GM11168 (cell line): ENCODE measurements around the gene AP3S1.
"Not testable (repeated sequence)": the region's sequence is repeated elsewhere in the genome, so short reads cannot be mapped to it uniquely, and the experiment has no call there.

Source experiments
- in situ Hi-C: fragments of 300-500 bp; cut with MboI; formaldehyde crosslinking; loops from one replicate; pipeline ENCODE4 v1.12.0; 2022; ENCODE audit warnings: low sequenced_read_pairs; ENCODE audit not compliant: unreplicated experiment

AP3S1 gene

DNA sequence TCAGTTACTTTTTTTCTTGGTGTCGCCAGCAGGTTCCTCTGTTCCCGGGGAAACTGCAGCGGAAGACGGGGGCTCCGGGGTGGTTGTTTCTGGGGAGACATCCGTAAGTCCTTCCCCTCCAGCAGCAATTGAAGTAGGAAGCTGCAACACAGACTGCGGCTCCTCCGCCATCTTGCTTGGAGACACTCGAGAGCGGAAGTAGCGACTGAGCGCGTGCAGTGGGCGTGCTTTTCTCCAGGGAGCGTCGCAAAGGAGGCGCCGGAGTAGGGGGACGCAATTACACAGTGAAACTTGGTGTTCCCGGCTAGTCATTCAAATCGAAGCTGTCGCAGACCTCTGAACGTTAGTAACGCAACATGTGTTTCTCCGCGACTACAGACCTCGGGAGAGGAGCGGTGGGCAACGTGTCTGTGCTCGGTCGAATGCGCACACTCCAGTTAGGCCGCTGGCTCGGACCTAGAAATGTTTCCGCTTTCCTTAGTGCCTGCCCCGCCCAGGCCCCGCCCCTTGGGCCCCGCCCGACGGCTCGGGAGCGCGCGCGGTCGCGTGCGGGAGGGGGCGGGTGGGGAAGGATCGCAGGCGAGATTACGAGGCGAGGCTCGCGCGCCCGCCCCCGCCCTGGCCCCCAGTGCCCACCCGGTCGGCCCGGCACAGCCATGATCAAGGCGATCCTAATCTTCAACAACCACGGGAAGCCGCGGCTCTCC is at the start of gene AP3S1, which contains the start of gene ATG12:
TSS of gene AP3S1 (plus strand) at position 554 of the 707 bp plus-strand sequence. CDS start at position 657, 103 bp downstream.
TSS of gene ATG12 (minus strand) at position 184 of the 707 bp plus-strand sequence. CDS start at position 171, 13 bp downstream.
- in situ Hi-C loops, result loop anchor here (25.0 kb wide), 1 partner anchor 529 kb away; no protein-coding TSS in a partner anchor

DNA sequence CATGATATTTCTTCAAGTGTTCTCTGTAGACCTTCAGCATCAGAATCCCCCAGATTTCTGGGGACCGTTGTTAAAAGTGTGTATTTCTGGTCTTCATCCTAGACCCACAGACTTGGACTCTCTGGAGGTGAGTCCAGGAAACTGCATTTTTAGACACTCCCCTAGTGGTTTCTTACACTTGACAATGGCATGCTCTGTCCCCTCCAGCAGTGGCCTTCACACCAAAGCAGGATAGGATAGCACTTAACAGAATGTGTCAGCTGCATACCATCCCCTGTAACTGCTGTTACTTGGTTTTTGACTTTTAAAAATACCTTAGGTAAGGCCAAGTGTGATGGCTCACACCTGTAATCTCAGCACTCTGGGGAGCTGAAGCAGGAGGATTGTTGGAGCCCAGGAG is 46.0 kb upstream of the AP3S1 start:
- in situ Hi-C loops, result loop anchor here (10.0 kb wide), 1 partner anchor 81 kb away; no protein-coding TSS in a partner anchor

DNA sequence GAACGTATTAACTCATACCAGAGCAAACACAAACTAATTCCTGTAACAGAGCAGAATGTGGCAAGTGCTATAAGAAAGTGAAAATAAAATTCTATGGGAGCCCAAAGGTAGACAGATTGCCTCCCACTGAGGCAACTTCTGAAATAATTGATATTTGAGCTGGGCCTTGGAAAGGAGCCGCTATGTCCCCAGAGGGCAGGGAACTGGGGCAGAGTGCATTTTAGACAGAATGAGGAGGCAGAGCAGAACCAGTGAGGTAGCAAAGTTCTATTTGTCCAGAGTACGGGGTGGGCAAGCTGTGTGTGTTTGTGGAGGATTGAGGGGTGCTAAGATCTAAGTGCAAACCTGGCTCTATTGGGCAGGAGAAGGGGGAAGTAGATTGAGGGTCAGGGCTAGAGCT is 45.1 kb upstream of the AP3S1 start:
- in situ Hi-C loops, result loop anchor here (10.0 kb wide), 1 partner anchor 82 kb away; no protein-coding TSS in a partner anchor

DNA sequence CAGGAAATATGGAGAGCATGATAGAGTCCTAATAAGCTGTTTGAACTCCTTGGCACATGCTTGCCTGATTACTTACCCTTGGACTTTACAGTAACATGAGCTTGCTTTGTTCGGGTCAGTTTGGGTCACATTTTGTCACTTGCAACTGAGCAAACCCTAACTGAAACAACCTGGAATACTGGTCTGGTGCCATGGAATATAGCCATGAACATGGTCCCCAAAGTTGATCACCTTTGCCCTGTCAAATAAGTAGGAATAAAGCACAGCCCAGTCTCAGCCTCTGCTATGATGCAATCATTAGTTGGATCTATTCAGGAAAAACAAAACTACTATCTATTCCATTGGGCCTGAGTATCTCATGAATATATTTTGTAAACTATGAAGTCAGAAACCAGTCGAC is 43.5 kb upstream of the AP3S1 start:
- in situ Hi-C loops, result loop anchor here (10.0 kb wide), 1 partner anchor 83 kb away; no protein-coding TSS in a partner anchor

DNA sequence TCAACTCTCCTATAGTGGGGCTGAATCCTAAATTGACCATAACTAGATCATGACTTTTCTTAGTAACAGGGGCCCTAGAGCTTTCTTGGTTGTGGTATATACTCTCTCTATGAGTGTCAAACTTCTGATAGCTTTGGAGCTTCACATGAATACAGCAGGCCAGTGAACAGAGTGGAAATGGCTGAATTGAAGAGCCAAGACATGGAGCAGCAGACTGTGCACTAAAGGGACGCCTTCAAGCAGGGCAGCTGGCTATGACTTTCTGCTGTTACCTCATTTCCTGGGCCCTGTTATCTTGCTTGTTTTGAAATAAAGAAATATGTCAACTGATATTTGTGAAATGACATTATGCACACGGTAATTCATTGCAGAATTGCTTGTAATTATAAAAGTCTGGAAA is 41.6 kb upstream of the AP3S1 start:
- in situ Hi-C loops, result no loop called here

DNA sequence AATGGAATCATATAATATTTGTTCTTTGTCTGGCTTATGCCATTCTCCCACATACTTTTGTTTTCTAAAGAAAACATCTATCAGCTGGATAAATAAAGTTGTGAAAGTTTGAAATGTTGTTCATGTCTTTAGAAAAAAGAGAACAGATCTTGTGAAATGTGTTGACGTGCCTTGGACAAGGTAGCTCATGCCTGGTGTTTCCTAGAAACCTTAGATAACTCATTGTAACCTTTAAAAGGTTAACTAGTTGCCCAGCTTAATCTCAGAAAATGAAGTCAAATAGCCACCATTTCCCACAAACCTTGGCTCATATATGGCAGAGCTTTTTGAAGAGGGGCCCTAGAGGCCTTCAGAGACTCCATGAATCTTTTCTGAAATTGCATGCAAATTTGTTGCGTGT is 40.6 kb upstream of the AP3S1 start:
- in situ Hi-C loops, result no loop called here

DNA sequence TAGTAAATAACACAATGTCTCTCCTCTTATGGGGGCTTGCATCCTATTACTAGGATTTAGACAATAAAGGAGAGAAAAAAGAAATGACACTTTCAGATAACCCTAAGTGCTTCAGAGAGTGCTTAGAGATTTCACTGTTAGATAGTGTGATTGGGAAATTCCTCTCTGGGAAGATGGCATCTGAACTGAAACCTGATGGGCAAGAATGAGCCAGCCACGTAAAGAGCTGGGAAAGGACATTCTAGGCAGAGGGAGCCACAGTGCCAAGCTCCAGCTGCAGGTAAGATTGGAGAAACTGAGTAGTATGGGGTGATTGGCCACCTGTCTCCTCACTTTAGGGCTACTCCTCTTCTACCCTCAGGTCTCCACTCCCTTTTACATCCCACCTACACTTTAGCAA is 39.8 kb upstream of the AP3S1 start:
- in situ Hi-C loops, result no loop called here

DNA sequence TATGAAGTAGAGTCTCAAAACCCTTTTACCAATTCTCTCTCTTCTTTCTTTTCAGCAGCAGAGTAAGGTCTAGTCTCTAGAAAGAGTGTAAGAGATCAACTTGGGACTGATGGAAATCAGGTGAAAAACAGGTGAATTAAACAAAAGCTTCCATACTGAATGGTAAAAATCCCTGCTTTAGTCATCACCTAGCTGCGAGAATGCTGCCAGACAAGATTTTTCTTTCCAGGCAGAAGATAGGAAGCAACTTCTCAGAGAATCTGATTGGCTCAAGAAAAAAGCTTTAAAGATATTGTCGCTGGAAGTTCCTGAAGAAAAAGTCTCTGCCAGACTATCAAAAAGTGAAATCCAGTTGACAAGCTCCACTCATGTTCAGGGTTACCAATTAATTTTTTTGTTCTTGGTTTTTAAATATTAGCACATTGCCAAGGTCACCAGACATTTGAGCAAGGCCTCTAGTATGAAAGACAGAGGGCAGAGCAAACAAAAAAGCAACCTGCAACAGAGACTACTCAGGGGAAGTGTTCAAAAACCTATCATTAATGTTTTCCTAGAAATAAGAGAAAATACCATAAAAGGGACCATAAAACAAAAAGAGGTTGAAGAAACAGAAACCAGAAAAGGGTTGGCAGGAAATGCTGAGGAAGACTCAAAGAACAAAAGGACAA is 34.6 kb upstream of the AP3S1 start:
- in situ Hi-C loops, result no loop called here

DNA sequence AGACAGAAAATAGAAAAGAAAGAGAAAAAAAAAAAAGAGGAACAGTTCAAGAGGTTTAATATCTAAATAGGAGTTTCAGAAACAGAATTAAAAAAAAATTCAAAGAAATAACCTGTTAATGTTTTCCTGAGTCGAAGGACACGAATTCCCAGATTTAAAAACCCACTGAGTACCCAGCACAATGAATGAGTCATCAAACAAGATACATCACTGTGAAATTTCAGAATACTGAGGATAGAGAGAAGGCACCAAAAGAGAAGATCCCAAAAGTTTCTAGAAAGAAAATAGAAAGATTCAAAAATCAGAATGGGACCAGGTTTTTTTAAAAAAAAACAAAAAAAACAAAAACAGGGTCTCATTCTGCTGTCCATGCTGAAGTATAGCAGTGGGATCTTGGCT is 34.1 kb upstream of the AP3S1 start:
- in situ Hi-C loops, result no loop called here

DNA sequence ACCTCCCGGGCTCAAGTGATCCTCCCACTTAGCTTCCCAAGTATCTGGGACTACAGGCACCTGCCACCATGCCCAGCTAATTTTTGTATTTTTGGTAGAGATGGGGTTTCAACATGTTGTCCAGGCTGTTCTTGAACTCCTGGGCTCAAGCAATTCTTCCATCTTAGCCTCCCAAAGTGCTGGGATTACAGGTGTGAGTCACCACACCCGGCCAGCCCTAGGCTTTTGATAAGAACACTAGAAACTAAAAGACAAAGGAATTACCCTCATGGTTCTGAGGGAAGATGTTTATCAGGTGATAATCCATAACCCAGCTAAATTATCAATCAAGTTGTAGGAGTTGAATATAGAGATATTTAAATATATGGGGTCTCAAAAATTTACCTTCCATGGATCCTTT is 33.7 kb upstream of the AP3S1 start:
- in situ Hi-C loops, result not testable (repeated sequence)

DNA sequence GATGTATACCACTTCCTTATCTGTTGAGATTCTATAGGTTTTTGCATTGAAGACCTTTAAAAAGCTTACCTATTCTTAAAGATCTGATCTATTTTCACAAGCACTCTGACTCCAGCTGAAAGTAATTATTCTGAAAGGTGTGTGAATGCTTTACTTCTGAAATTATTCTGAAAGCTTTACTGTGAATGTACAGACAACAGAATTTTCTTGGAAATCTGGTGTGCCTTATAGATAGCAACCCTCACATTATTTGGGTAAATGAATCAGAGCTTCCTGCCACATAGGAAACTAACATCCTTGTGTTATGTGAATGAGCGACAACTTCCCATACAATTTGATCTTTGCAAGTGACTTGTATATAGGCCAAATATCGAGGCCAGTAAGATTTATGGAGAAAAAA is 31.8 kb upstream of the AP3S1 start:
- in situ Hi-C loops, result no loop called here

DNA sequence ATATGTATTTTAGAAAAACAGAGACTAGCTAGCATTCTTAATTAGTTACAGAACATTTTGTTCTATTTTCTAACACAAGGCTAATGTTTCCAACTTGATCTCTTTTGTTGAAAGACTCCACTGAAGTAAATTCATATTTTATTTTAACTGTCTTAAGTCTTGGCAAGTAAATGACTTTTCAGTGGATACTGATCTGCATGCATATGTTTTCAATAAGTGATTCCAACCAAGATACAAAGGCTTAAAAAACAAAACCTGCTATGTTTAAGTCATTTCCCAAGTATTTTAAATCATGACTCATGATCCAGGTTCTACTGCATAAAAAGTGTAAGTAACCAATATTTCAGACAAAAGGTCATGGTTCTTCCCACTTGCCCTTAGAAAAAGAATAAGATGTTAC is 31.0 kb upstream of the AP3S1 start:
- in situ Hi-C loops, result no loop called here

DNA sequence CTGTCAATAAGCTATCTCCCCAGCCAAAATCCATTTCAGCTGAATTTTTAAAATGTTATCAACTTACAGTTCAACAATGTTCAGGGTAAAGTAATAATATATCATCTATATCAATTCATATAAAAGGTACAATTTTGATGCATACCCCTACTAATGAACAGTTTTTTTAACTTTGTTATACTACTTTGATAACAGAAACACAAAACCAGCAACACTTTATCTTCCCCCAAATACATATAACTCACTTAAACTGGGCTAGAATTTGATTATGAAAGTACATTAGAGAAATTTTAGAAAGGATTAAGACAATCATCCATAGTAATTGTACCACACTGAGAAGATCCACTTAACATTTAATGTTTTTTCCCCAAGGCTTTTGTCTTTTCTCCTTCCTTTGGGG is 30.3 kb upstream of the AP3S1 start:
- in situ Hi-C loops, result no loop called here

DNA sequence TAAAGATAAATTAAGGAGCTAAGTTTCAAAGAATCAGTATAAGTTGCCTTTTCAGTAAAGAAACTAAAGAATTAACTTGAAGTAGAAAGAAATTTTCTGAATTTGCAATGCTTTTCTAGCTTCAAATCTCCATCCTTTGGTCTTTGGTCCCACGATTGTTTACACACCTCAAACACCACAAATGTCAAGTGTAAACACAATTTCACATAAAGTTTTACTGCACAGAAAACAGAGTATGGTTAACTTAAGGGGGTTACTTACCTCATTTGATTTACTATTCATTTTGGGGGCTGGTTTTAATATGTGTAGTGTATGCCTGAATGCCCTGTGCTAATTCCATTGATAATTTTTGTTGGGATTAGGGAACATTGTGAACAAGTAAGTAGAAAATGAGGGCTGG is 29.4 kb upstream of the AP3S1 start:
- in situ Hi-C loops, result no loop called here

DNA sequence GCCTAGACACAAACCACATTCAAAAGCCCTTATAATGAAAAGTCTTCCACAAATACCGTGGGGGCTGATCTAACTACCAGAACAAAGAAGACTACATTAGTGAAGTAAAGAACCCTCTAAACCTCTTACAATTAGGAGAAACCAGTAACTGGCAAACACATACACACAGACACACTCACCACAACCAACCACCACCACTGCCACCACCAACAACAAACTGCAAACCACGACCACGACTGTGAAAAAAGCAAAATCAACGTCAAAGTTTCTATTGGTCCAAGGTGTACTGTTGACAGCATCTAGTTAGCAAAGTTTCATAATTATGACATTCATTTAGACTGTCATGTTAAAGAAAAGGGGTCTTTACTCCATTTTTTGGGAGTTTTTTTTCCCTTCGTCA is 28.0 kb upstream of the AP3S1 start:
- in situ Hi-C loops, result no loop called here

DNA sequence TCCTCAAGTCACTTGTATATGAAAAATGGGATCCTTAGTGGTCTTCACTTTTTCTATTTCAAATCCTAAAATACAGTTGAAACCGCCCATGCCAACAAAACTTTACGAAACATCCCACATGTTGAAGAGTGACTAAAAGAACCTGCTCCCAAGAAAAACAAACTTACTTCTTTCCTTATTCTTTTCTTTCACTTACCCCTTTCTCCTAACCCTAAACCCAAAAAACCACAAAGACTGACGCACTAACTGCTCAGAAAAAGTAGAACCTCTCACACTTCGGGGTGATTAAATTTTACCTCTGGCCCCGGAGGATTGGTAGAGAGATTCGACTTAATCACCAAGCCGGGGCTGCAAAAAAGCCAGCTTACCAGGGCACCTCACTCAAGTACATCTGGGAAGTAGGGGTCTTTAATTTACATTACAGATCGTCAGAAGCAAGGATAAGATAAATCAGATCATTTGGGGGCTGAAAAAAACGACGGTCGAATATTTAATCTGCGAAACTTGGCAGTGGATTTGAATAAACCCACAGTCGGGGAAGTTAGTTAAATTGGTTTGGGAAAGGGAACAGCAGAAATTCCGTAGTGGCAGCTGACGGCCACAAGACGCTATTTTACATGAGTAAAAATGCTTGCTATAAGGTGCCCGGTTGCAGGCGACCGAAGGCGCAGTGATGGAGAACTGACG is 26.6 kb upstream of the AP3S1 start:
- in situ Hi-C loops, result no loop called here

DNA sequence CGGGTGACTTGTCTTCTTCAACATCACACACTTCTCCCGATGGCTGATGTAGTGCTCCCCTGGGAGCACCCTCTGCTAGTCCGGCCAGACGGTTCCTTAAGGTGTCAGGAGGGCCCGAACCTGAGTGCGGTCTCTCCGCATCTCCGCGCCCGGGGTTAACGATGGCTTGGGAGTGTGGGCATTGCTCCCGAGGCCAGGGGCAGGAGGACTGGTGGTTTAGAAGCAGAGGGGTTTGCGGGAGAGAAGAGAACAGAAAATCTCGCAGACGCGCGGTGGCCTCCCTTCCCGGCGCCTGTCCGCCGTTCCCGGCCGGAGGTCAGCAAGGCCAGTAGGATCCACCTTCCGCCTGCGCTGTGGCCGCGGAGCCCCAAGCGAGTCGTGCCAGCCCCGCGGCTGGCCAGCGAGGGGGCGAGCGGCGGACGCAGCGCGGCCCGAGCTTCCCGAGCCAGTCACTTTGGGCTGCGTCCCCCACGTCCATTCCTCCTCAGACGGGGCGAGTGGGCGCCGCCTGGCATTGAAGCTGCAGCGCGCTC is 26.0 kb upstream of the AP3S1 start:
- in situ Hi-C loops, result no loop called here

DNA sequence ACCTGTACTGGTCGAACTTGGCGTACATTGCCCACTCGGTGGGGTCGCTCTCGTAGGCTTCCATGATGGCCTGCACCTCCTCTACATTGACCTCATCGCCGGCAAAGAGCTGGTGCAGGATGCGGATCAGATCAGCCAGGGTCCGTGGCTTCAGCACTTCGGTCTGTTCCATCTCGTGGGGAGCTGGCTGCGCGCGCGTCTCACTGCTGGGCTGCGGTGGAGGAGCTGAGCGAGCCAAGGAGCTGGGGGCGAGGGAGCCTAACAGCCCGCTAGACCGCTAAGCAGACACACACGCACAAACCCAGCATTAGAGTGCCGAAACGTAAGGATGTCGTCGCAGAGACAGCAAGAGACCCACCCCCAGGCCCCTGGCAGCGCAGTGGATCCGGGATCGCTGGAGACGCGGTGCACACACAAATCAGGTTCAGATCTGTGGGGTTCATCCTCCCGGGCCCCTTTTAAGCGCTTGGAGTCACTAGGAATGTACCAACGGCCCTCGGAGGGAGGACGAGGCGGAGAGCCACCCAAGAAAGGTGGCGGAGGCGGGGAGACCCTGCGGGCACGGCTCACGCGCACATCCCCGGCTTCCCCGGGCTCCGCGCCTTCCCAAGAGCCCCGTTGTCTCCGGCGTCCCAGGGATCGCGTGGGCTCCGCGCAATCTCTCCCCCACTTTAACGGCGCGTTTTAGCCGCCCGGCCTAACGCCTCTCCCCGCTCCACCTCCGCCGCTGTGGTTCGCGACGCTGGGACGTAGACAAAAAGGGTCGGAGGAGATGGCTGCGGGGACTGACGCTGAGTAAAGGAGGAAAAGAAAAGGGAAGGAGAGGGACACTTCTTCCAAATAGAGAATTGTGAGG is 25.3 kb upstream of the AP3S1 start, which contains the start of gene CDO1:
TSS of gene CDO1 (minus strand) at position 434 of the 856 bp plus-strand sequence. CDS start at position 172, 262 bp downstream.
- in situ Hi-C loops, result no loop called here

DNA sequence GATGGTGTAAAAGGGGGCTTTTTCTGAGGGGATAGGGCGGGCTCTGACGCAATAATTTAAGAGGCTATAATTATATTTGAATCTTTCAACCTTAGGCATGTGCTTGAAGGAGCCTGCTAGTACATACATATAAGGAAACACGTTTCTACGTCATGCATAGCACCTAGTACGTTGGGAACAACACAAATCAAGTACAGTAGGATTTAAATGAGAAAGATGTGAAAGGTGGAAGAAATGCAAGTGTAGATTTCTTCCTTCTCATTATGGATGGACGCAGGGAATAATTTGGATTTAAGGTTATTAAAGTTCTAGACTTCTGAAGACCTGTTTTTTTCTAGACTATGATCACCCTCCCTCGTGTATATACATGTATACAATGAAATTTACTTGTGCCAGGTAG is 24.3 kb upstream of the AP3S1 start:
- in situ Hi-C loops, result no loop called here

DNA sequence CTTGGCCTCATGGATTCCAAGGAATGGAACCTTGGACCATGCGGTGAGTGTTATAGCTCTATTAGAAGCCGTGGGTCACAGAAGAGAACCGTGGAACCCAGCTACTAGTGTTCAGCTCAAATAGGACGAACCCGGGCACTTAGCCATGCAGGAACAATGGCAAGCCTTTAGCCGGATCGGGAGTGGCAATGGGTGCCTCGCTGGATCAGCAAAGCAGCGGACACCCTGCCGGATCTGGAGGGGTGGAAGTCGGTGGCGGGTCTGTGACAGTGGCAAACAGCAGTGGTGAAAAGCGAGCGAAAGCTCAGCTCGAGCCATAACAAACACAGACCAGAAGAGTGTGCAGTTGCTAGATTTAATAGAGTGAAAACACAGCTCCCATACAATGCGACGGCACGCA is 22.9 kb upstream of the AP3S1 start:
- in situ Hi-C loops, result no loop called here
